SK-N-SH treated with all-trans-retinoic acid at 6 μM for 48 hours (cell line): ENCODE measurements around the gene ERAP2.

Experiments used
- ARNTL ChIP-seq: fragments of 450-650 bp; formaldehyde crosslinking; IDR thresholded peaks from 2 replicates; pipeline ENCODE4 v1.5.0; 2020; ENCODE audit warnings: low read depth, mild to moderate bottlenecking, moderate library complexity, borderline replicate concordance
- BACH2 ChIP-seq: fragments of 250-450 bp; sonication (Bioruptor Pico); IDR thresholded peaks from 2 replicates; pipeline ENCODE4 v1.9.0; 2021; ENCODE audit warnings: mild to moderate bottlenecking, borderline replicate concordance
- CSDC2 ChIP-seq: fragments of 250-450 bp; sonication (Bioruptor Pico); IDR thresholded peaks from 2 replicates; pipeline ENCODE4 v1.5.0; 2020; ENCODE audit warnings: mild to moderate bottlenecking, moderate library complexity
- ESRRG ChIP-seq: fragments of 250-450 bp; sonication (Bioruptor Pico); IDR thresholded peaks from 2 replicates; pipeline ENCODE4 v1.6.1; 2021; ENCODE audit warnings: mild to moderate bottlenecking
- OSR1 ChIP-seq: fragments of 250-450 bp; sonication (Bioruptor Pico); IDR thresholded peaks from 2 replicates; pipeline ENCODE4 v1.8.0; 2022; ENCODE audit warnings: moderate library complexity, mild to moderate bottlenecking, inconsistent platforms
- POU6F1 ChIP-seq: fragments of 250-450 bp; sonication (Bioruptor Pico); IDR thresholded peaks from 2 replicates; pipeline ENCODE4 v1.8.0; 2021; ENCODE audit warnings: low read depth, mild to moderate bottlenecking, moderate library complexity, borderline replicate concordance
- PPARA ChIP-seq: fragments of 250-450 bp; sonication (Bioruptor Pico); IDR thresholded peaks from 2 replicates; pipeline ENCODE4 v1.5.0; 2020; ENCODE audit warnings: mild to moderate bottlenecking, borderline replicate concordance
- ZFP3 ChIP-seq: fragments of 250-450 bp; sonication (Bioruptor Pico); IDR thresholded peaks from 2 replicates; pipeline ENCODE4 v1.5.0; 2020; ENCODE audit warnings: mild to moderate bottlenecking, moderate library complexity

GRCh38 chr5:96932026-96932425 is 55.7 kb downstream of the ERAP2 start:
- TF ChIP-seq BACH2 (CRISPR knock-in tag) (no peak), ARNTL (CRISPR knock-in tag) (no peak), PPARA (CRISPR knock-in tag) (no peak), ZFP3 (CRISPR knock-in tag) (no peak), POU6F1 (CRISPR knock-in tag) (no peak), OSR1 (CRISPR knock-in tag) (no peak), ESRRG (no peak), CSDC2 (no peak)
